RWPE1 (cell line): Measurements from ENCODE around the gene ISG15.
A peak's percentile ranks its signal among the peaks of the same experiment; 100 is the strongest.

ENCODE experiments used
- CTCF ChIA-PET: fragments of 350-600 bp; sonication (Branson Sonifier 250); formaldehyde crosslinking; extraction: SDS; loops from one replicate; lab custom pipeline; 2021; lab: Yijun Ruan, JAX
- POLR2A ChIA-PET: fragments of 400-600 bp; formaldehyde crosslinking; extraction: SDS; loops from one replicate; lab custom pipeline; 2020; ENCODE audit warnings: antibody characterized with exemption; ENCODE audit not compliant: low non-redundant PET; lab: Yijun Ruan, JAX
- DNase-seq: peaks from one replicate; pipeline ENCODE4 v3.0.0; 2012; ENCODE audit warnings: low spot score
- H3K27ac ChIP-seq: fragments of 450-650 bp; 2 replicates; pipeline ENCODE4 v1.5.1; 2017
- TF ChIP-seq, protein P1 (sequence below): fragments of 450-650 bp; conservative IDR thresholded peaks from 2 replicates; pipeline ENCODE4 v1.5.1; 2017; ENCODE audit warnings: low read depth, mild to moderate bottlenecking

Gene ISG15

GRCh38 chr1:980137-980571 is 33.1 kb upstream of the ISG15 start:
- H3K27ac ChIP-seq, result no peak overlapping the region
- CTCF ChIA-PET, result interaction anchor here (0.8 to 1.0 kb wide), 3 partner anchors 13 to 74 kb away, joined by 3 to 5 read pairs (median 3); no protein-coding TSS in a partner anchor
- POLR2A ChIA-PET, result interaction anchor here (1.0 to 1.3 kb wide), 2 partner anchors 13 to 22 kb away, joined by 4 to 5 read pairs; no protein-coding TSS in a partner anchor
- DNase-seq, result no peak
- TF ChIP-seq, protein P1, sequence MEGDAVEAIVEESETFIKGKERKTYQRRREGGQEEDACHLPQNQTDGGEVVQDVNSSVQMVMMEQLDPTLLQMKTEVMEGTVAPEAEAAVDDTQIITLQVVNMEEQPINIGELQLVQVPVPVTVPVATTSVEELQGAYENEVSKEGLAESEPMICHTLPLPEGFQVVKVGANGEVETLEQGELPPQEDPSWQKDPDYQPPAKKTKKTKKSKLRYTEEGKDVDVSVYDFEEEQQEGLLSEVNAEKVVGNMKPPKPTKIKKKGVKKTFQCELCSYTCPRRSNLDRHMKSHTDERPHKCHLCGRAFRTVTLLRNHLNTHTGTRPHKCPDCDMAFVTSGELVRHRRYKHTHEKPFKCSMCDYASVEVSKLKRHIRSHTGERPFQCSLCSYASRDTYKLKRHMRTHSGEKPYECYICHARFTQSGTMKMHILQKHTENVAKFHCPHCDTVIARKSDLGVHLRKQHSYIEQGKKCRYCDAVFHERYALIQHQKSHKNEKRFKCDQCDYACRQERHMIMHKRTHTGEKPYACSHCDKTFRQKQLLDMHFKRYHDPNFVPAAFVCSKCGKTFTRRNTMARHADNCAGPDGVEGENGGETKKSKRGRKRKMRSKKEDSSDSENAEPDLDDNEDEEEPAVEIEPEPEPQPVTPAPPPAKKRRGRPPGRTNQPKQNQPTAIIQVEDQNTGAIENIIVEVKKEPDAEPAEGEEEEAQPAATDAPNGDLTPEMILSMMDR, result no peak

DNA sequence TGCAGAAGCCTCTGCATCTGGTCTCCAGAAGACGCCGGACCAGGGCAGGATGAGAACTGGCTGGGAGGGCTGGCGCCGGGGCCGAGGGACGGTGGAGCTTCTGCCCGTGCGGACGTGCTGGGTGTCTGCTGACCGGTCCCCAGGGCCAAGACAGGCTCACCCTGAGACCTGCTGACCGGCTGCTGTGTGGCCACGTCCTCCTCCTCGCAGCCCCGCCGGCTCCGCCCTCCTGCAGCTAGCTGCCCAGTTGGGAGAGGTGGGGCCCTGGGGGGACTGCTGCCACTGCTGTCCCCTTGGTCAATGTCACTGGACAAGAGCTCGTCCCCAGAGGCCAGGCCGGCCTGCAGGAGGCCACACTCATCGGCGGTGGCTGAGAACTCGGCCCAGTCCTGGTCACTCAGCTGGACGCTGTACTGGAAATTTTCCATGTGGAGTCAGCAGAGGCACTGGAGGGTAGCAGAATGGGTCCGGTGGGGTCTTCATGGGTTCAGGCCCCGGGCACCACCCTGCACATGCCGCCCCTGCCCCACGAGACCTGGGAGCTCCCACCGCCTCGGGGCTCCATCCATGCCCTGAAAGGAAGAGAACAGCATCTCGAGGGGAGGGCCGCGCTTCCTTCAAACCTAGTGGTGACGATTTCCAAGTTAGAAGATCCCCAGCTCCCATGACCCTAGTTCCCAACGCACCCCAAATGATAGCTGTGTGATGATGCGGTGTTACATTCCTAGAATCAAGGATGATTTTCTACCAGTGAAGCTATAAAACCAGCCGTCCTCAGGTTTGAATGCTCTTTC is 32.5 kb upstream of the ISG15 start:
- POLR2A ChIA-PET, result interaction anchor here (1.0 to 1.3 kb wide), 2 partner anchors 14 to 21 kb away, joined by 4 to 5 read pairs; no protein-coding TSS in a partner anchor
- H3K27ac ChIP-seq, result no peak overlapping the region
- CTCF ChIA-PET, result interaction anchor here (0.7 to 1.0 kb wide), 3 partner anchors 12 to 109 kb away, joined by 3 read pairs; no protein-coding TSS in a partner anchor
- DNase-seq, result no peak
- TF ChIP-seq, protein P1, result no peak

- DNase-seq, result no peak
- ChIA-PET POLR2A (interaction anchor here (1.3 kb wide), 1 partner anchor 14 kb away, joined by 5 read pairs; no protein-coding TSS in a partner anchor), CTCF (interaction anchor here (0.7 to 6.0 kb wide), 5 partner anchors 21 to 108 kb away, joined by 3 to 50 read pairs (median 5); no protein-coding TSS in a partner anchor)
- no peak overlapping the region for H3K27ac ChIP-seq
- TF ChIP-seq, protein P1, result no peak
Measured at GRCh38 chr1:981491-981954, 31.8 kb upstream of the ISG15 start.

DNA sequence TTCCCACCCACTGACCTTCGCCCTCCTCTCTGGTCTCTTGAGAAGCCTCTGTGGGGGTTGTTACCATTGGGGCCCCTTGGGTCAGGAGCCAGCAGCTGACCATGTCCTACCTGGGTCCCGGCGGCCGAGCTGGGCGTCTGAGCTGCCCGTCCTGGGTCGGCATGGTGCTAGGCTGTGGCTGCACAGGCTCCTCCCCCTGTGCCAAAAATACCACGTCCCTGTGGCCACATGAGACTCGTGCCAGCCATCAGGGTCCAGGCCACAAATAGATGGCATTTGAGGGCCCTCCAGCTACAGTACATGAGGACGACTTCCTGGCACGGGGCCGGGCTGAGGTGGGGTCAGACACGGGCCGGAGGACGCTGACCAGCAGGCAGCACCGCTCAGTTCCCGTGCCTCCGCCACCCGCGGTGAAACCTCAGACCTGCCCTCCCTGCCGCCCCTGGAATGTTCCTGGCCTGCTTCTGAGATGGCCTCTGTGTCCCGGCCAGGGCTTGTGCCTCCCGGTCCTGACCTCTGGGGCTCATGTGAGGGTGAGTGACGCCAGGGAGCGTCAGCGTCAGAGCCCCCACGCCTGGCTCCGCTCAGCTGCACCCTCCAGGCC is 31.2 kb upstream of the ISG15 start, which contains the start of gene PERM1:
Gene PERM1 (minus strand): TSS at position 139 of the 604 bp plus-strand sequence. CDS start 1,064 bp downstream, outside the sequence.
- ChIA-PET POLR2A (no interaction called here), CTCF (interaction anchor here (0.5 to 6.0 kb wide), 6 partner anchors 20 to 182 kb away, joined by 3 to 50 read pairs (median 5); no protein-coding TSS in a partner anchor)
- TF ChIP-seq, protein P1, result no peak
- DNase-seq, result no peak
- peak within 1 kb of the TSS; percentile 7; the same call in 1 of the 2 replicates for H3K27ac ChIP-seq

DNA sequence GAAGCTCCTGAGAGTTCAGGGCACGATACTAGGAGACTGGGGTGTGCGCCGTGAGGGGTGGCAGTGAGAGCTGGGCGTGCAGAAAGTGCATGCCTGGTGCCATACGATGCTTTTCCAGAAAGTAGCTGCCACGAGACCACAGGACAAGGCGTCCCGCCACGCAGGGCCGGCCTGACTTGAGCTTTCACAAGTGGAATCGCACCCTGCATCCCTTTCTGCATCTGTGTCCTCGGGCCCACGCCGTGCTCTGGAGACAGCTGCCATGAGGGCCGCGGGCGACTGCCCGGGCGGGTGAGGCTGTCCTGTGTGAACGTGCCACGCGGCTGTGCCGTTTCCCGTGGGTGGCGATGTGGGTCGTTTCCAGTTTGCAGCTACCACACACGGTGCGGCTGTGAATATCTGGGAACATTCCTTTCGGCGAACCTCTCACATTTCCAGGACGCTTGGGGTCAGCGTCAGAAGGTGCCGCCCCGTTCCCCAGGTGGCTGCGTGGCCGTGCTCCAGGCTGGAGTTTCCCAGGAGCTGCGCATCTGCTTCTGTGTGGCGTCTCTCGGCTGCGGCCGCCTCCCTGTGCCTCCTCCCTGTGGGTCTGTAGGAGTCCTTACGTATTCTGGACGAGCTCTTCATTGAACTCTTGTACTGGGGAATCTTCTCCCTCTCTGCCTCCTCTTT is 30.4 kb upstream of the ISG15 start:
- ChIA-PET POLR2A (no interaction called here), CTCF (interaction anchor here (0.5 to 6.0 kb wide), 7 partner anchors 12 to 91 kb away, joined by 3 to 50 read pairs (median 5); partner anchors contain the start of genes PLEKHN1 and RNF223)
- peak overlapping the region; percentile 7; the same call in 1 of the 2 replicates for H3K27ac ChIP-seq
- TF ChIP-seq, protein P1, result no peak
- no peak for DNase-seq
